ENCODE results near the gene OR8K3.

The OR8K3 gene

GRCh38 chr11:56314844-56315243 is at the start of gene OR8K3:
TSS of gene OR8K3 (plus strand) at chr11:56315144. CDS start at chr11:56318307, 3,163 bp downstream.
- DNase-seq, result no peak

- DNase-seq, result no peak
Observed at GRCh38 chr11:56271092-56271491, 43.9 kb upstream of the OR8K3 start.

- no peak for DNase-seq
Observed at GRCh38 chr11:56273854-56274253, 41.1 kb upstream of the OR8K3 start, which contains the start of gene OR5T1. TSS of gene OR5T1 (plus strand) at chr11:56274154. CDS start at chr11:56275639, 1,485 bp downstream.

DNA sequence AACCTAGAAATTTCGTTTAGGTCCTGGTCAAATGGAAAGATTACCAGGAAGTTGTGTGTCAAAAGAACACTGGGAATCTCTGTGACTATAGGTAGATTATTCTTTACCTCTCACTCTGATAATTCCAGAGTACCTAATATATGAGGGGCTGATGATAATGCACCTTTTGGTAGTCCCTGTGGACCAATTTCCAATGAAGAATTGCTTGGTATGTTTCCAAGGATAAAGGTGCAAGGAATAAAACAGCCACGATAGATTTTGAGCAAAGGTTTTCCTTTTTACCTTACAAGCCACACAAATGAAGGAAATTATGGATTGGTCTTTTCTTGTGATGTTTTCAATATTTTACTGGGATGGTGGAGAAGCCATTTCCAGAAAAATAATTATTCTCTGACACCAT is 22.8 kb upstream of the OR8K3 start, which contains the start of gene OR8H1:
TSS of gene OR8H1 (minus strand) at position 101 of the 400 bp plus-strand sequence. CDS start 1,192 bp downstream, outside the sequence.
- no peak for DNase-seq

GRCh38 chr11:56296898-56297297 is 18.0 kb upstream of the OR8K3 start:
- no peak for DNase-seq

GRCh38 chr11:56307836-56308235 is 7.1 kb upstream of the OR8K3 start:
- DNase-seq, result no peak

DNA sequence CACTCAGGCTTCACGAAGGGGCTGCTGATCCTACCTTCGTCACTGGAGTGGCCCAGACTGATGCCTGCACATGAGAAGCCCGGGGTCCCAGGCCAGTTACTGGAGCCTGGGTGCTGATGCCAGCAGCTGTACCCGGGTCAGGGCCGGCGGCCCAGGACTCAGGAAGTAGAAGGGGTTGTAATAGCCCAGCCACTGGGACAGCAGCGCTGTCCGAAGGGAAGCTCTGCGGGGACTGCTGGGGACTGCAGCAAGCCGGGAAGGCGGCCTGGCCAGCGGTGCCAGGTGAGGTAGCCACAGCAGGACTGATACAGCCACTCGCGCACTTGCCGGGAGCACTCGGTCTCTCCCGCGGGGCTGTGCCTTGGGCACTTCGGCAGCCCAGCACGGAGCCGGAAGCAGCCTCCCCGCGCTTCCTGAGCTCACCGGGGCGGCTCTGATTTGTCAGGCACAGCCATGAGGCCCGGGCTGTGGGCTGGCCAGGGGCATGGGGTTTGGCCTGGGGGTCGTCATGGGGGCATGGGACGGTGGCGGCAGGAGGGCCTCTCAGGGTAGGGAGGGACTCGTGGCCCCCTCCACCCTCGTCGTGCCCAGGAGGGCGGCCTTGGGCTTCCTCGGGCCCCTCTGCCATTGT is 17.0 kb downstream of the OR8K3 start:
- no peak for DNase-seq

- DNase-seq, result no peak
Observed at GRCh38 chr11:56333156-56333555, 18.2 kb downstream of the OR8K3 start.

DNA sequence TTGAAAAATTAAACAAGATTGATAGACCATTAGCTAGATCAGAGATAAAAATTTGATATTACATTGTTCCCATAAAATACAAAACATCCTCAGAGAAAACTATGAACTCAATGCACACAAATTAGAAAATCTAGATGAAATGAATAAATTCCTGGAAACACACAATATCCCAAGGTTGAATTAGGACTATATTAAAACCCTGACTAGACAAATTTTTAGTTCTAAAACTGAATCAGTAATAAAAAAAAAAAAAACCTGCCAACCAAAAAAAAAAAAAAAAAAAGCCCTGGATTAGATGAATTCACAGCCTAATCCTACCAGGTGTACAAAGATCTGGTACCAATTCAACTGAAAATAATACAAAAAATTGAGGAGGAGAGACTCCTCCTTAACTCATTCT is 25.3 kb downstream of the OR8K3 start:
- DNase-seq, result no peak

DNA sequence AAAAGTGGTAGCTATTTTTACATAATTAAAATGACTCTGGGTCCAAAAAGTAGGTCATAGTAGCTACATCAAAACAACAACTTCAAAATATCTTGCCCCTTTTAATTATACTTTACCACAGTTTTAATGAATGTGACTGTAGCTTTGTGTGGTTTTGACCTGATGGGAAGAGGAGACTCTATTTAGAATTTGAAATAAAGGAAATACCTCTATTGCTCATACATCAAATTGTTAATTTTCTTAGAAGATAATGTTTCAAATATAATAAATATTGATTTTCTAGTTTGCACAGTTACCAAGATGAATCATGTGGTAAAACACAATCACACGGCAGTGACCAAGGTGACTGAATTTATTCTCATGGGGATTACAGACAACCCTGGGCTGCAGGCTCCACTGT is 30.8 kb downstream of the OR8K3 start, which contains the start of gene OR8K1:
TSS of gene OR8K1 (plus strand) at position 301 of the 400 bp plus-strand sequence. CDS start at position 301, 0 bp downstream.
- DNase-seq, result no peak

DNA sequence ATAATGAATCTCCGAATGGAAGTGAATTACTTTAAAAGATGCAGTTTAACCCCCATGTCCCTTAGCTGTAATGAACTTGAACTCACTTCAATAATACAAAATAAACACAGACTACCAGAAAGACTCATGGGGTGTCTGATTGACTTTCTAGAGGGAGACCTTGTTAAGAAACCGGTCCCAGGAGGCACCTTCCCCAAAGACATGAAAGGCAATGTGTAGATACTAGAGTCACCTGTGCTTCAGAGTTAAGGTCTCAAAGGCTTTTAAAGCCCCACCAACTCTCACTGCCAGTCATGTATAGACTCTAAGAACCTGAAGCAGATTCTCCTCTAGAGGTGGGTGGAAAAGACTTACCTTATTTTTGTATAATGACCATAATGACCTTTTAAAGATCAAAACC is 39.0 kb downstream of the OR8K3 start, which contains the start of gene OR8J1:
TSS of gene OR8J1 (plus strand) at position 301 of the 400 bp plus-strand sequence. CDS start 5,956 bp downstream, outside the sequence.
- no peak for DNase-seq

All from nucleus accumbens (tissue), 56 donors.